SK-N-SH (cell line): ENCODE data around the gene COL2A1.

Experiments
- CHD2 ChIP-seq: fragments of 150-350 bp; IDR thresholded peaks from 2 replicates; pipeline ENCODE4 v1.6.1; 2018; ENCODE audit warnings: low read length; ENCODE audit not compliant: partially characterized antibody
- EZH2phosphoT487 ChIP-seq: fragments of 200-600 bp; sonication (generic); IDR thresholded peaks from 2 replicates; pipeline ENCODE4 v1.6.1; 2017; ENCODE audit warnings: low read depth, mixed run types, mild to moderate bottlenecking, antibody characterized with exemption, moderate library complexity, borderline replicate concordance
- GABPA ChIP-seq: IDR thresholded peaks from 2 replicates; pipeline ENCODE4 v1.4.0; 2012; ENCODE audit warnings: low read depth, mild to moderate bottlenecking
- JUND ChIP-seq: IDR thresholded peaks from 2 replicates; pipeline ENCODE4 v1.4.0; 2012
- MAX ChIP-seq: IDR thresholded peaks from 2 replicates; pipeline ENCODE4 v1.4.0; 2012; ENCODE audit warnings: low read depth
- POLR2AphosphoS5 ChIP-seq: IDR thresholded peaks from 2 replicates; pipeline ENCODE4 v1.6.1; 2012; ENCODE audit warnings: low read depth, low read length
- RAD21 ChIP-seq: IDR thresholded peaks from 2 replicates; pipeline ENCODE4 v1.6.1; 2012; ENCODE audit warnings: mild to moderate bottlenecking, low read length
- REST ChIP-seq: IDR thresholded peaks from 2 replicates; pipeline ENCODE4 v1.6.1; 2012; ENCODE audit warnings: mild to moderate bottlenecking, low read depth, low read length, moderate library complexity
- TCF12 ChIP-seq: IDR thresholded peaks from 2 replicates; pipeline ENCODE4 v1.4.0; 2012
- YY1 ChIP-seq: IDR thresholded peaks from 2 replicates; pipeline ENCODE4 v1.4.0; 2012; ENCODE audit warnings: low read depth, mild to moderate bottlenecking
- TF ChIP-seq, protein P1 (sequence below): fragments of 200-600 bp; sonication (generic); IDR thresholded peaks from 2 replicates; pipeline ENCODE4 v1.6.1; 2017; ENCODE audit warnings: antibody characterized with exemption, mild to moderate bottlenecking, moderate library complexity
- TF ChIP-seq, protein P2 (sequence below): fragments of 150-350 bp; IDR thresholded peaks from 2 replicates; pipeline ENCODE4 v1.6.1; 2017; ENCODE audit warnings: antibody characterized with exemption, low read length, low read depth, borderline replicate concordance
- TF ChIP-seq, protein P3 (sequence below): IDR thresholded peaks from 2 replicates; pipeline ENCODE4 v1.4.0; 2012; ENCODE audit warnings: low read depth, borderline replicate concordance

DNA sequence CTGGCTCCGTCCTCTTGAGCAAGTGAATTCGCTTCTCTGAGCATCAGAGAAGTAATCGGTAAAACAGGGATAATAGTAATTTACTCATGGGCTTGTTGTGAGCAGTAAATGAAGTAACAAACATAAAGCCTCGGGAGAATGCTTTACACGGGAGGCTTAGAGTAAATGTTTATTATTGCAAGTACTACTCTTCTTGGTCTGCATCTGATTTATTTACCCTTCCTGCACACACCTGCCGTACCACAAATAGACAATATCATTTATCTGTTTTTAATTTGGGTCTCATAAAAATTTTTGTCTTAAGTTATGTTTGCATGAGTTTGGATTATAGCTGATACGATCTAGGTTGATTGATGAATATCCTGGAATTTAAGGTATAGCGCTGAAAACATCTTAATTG is 7.8 kb upstream of the COL2A1 start:
- TF ChIP-seq EZH2phosphoT487 (no peak), JUND (no peak), YY1 (no peak), MAX (no peak), GABPA (no peak), REST (no peak), CHD2 (no peak), POLR2AphosphoS5 (no peak), RAD21 (no peak), TCF12 (no peak)
- TF ChIP-seq, protein P1, sequence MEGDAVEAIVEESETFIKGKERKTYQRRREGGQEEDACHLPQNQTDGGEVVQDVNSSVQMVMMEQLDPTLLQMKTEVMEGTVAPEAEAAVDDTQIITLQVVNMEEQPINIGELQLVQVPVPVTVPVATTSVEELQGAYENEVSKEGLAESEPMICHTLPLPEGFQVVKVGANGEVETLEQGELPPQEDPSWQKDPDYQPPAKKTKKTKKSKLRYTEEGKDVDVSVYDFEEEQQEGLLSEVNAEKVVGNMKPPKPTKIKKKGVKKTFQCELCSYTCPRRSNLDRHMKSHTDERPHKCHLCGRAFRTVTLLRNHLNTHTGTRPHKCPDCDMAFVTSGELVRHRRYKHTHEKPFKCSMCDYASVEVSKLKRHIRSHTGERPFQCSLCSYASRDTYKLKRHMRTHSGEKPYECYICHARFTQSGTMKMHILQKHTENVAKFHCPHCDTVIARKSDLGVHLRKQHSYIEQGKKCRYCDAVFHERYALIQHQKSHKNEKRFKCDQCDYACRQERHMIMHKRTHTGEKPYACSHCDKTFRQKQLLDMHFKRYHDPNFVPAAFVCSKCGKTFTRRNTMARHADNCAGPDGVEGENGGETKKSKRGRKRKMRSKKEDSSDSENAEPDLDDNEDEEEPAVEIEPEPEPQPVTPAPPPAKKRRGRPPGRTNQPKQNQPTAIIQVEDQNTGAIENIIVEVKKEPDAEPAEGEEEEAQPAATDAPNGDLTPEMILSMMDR: no peak
- TF ChIP-seq, protein P2, sequence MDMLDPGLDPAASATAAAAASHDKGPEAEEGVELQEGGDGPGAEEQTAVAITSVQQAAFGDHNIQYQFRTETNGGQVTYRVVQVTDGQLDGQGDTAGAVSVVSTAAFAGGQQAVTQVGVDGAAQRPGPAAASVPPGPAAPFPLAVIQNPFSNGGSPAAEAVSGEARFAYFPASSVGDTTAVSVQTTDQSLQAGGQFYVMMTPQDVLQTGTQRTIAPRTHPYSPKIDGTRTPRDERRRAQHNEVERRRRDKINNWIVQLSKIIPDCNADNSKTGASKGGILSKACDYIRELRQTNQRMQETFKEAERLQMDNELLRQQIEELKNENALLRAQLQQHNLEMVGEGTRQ: no peak
- TF ChIP-seq, protein P3, sequence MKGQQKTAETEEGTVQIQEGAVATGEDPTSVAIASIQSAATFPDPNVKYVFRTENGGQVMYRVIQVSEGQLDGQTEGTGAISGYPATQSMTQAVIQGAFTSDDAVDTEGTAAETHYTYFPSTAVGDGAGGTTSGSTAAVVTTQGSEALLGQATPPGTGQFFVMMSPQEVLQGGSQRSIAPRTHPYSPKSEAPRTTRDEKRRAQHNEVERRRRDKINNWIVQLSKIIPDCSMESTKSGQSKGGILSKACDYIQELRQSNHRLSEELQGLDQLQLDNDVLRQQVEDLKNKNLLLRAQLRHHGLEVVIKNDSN: no peak
